Ovary (tissue), 3 donors: ENCODE measurements around the gene IDE.

Source experiments
- EP300 ChIP-seq: sonication (generic); formaldehyde crosslinking; IDR thresholded peaks from one replicate; pipeline ENCODE4 v1.6.1; 2017; ENCODE audit warnings: antibody characterized with exemption
- POLR2A ChIP-seq: fragments of 450-650 bp; IDR thresholded peaks from one replicate; pipeline ENCODE4 v1.6.1; 2017; ENCODE audit warnings: antibody characterized with exemption, mild to moderate bottlenecking, moderate library complexity
- TF ChIP-seq, protein P1 (sequence below), 3 donors: fragments of 450-650 bp in 2 of 3; fragments of 200-600 bp in 1 of 3; IDR thresholded peaks; one replicate each; pipeline versions ENCODE4 v1.5.1 to v1.8.0; 2016 to 2022; ENCODE audit warnings: antibody characterized with exemption in 3 of 3, mild to moderate bottlenecking in 1 of 3
- donor health status: DM: no; HTN: no; CAD: no.

DNA sequence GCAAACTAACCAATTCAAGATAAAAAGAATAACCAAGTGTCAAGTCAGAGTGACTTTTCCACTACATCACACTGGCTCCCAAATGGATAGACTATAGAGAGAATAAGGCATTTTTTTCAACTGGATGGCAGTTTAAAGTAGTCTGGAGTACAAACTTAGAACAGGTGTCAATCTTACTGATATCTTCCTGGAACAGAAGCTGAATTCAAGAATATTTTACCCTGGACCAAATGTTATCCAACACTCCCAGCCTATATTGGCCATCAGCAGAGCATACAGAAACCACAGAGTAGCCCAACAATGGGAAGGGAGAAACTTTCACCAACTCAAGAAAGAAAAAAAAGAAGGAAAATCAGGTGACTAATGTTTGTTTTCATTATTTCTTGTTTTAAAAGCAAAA is 11.5 kb downstream of the IDE start:
- TF ChIP-seq POLR2A (no peak), EP300 (no peak)
- TF ChIP-seq, protein P1, sequence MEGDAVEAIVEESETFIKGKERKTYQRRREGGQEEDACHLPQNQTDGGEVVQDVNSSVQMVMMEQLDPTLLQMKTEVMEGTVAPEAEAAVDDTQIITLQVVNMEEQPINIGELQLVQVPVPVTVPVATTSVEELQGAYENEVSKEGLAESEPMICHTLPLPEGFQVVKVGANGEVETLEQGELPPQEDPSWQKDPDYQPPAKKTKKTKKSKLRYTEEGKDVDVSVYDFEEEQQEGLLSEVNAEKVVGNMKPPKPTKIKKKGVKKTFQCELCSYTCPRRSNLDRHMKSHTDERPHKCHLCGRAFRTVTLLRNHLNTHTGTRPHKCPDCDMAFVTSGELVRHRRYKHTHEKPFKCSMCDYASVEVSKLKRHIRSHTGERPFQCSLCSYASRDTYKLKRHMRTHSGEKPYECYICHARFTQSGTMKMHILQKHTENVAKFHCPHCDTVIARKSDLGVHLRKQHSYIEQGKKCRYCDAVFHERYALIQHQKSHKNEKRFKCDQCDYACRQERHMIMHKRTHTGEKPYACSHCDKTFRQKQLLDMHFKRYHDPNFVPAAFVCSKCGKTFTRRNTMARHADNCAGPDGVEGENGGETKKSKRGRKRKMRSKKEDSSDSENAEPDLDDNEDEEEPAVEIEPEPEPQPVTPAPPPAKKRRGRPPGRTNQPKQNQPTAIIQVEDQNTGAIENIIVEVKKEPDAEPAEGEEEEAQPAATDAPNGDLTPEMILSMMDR (IDR thresholded peaks at IDR 0.05): no peak
